ENCODE data around the gene HIBCH.

The HIBCH gene

GRCh38 chr2:190333928-190334327 lies 14.3 kb upstream of the HIBCH start:
- TF ChIP-seq ZFX (IDR thresholded peaks at IDR 0.05; ENCODE audit: borderline replicate concordance): no peak
- no peak for TF ChIP-seq CTCF (IDR thresholded peaks at IDR 0.05)
- no peak overlapping the region for H3K27ac ChIP-seq

DNA sequence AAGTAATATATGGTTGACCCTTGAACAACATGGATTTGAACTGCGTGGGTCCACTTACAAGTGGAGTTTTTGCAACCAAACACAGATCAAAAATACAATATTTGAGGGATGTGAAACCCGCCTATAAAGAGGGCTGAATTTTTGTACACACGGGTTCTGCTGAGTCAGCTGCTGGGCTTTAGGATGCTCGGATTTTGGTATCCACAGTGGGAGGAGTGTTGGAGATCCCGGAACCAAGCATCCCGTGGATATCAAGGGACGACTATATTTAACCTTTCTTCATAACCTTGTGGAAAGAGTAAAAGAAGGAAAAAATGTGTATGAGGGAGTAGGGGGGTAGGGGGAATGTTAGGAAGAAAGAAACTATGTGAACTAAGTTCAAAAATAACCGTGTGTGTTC lies 13.8 kb upstream of the HIBCH start:
- no peak overlapping the region for H3K27ac ChIP-seq
- TF ChIP-seq ZFX (IDR thresholded peaks at IDR 0.05; ENCODE audit: borderline replicate concordance) (no peak), CTCF (IDR thresholded peaks at IDR 0.05) (no peak)

DNA sequence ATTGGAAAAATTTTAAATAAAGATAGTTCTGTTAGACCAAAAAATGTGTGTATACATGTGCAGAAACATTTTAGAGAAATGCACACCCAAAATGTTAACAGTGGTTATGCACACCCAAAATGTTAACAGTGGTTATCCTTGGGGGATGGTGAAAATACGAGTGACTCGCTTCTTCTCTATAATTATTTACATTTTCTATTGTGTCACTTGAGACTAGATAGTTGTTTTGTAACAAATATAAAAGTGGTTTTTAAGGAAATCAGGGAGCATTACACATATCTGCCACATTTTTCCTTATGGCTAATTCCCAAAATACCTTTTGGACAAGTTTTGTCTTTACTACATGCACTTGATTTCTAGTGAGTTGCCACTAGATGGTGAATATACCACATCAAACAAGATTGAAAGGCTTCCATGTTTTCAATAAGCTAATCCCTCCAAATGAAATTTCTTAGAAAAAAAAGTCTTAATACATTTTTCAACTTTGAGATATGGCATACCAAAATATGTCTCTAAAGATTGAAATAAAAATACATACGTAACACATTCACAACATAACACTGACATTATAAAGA lies 9.0 kb upstream of the HIBCH start:
- TF ChIP-seq ZFX (IDR thresholded peaks at IDR 0.05; ENCODE audit: borderline replicate concordance): no peak
- H3K27ac ChIP-seq: no peak overlapping the region

GRCh38 chr2:190327867-190328572 lies 8.4 kb upstream of the HIBCH start:
- no peak overlapping the region for H3K27ac ChIP-seq
- TF ChIP-seq CTCF (IDR thresholded peaks at IDR 0.05) (no peak), ZFX (IDR thresholded peaks at IDR 0.05; ENCODE audit: borderline replicate concordance) (no peak)

DNA sequence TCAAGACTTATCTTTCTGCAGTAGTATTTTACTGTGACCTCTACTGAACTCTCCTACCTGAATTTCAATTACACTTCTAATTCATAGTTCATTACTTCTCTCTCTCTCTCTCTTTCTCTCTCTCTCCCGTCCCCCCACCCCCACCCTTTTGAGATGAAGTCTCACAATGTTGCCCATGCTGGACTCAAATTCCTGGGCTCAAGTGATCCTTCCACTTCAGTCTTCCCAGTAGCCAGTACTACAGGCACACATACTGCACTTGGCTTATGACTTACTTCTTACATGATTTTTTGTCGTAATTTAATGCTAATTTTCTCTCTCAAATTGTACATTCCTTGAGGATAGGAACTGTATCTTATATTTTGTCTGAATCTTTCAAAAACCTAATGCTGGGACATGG lies 6.0 kb upstream of the HIBCH start:
- TF ChIP-seq CTCF (IDR thresholded peaks at IDR 0.05) (no peak), ZFX (IDR thresholded peaks at IDR 0.05; ENCODE audit: borderline replicate concordance) (no peak)
- H3K27ac ChIP-seq: no peak overlapping the region

GRCh38 chr2:190323406-190323805 lies 3.8 kb upstream of the HIBCH start:
- TF ChIP-seq CTCF (IDR thresholded peaks at IDR 0.05) (no peak), ZFX (IDR thresholded peaks at IDR 0.05; ENCODE audit: borderline replicate concordance) (no peak)

GRCh38 chr2:190320696-190321095 lies 1.1 kb upstream of the HIBCH start:
- no peak for TF ChIP-seq CTCF (IDR thresholded peaks at IDR 0.05)
- TF ChIP-seq ZFX (IDR thresholded peaks at IDR 0.05; ENCODE audit: borderline replicate concordance): no peak
- H3K27ac ChIP-seq: 0 out of 2 replicates have a peak overlapping the region, but pooled peaks have one; percentile 54

More at GRCh38 chr2:190323406-190323805, 3.8 kb upstream of the HIBCH start:
- H3K27ac ChIP-seq: no peak overlapping the region
